GM23338 (cell line): ENCODE data around the gene C15orf62. TPM values are rescaled to one million over a fixed set of nuclear protein-coding genes. Genes with fewer than 3 reads are reported as not detected.
A peak's percentile ranks its signal among the peaks of the same experiment; 100 is the strongest.

Source experiments
- ATAC-seq: fragments of 200-7000 bp; cut with Tn5 transposase; 3 replicates; pipeline ENCODE4 v1.9.1; 2020
- DNase-seq: peaks from one replicate; pipeline ENCODE4 v3.0.0-alpha.2; 2015; ENCODE audit warnings: low spot score
- H2AFZ ChIP-seq: fragments of 200-600 bp; sonication (generic); 2 replicates; pipeline ENCODE4 v1.8.0; 2016; ENCODE audit warnings: antibody characterized with exemption, mild to moderate bottlenecking, moderate library complexity
- H3F3A ChIP-seq: fragments of 200-600 bp; sonication (generic); replicated peaks from 2 replicates; pipeline ENCODE4 v1.8.0; 2017; ENCODE audit warnings: antibody characterized with exemption, mixed run types, low read depth
- H3K27ac ChIP-seq: fragments of 200-600 bp; sonication (generic); 2 replicates; pipeline ENCODE4 v1.6.1; 2016; ENCODE audit warnings: low read depth
- H3K27me3 ChIP-seq: fragments of 200-600 bp; sonication (generic); 2 replicates; pipeline ENCODE4 v1.8.0; 2016; ENCODE audit warnings: mild to moderate bottlenecking, mixed run types, moderate library complexity; ENCODE audit not compliant: insufficient read depth
- H3K36me3 ChIP-seq: fragments of 200-600 bp; sonication (generic); 2 replicates; pipeline ENCODE4 v1.8.0; 2016; ENCODE audit warnings: mild to moderate bottlenecking; ENCODE audit not compliant: insufficient read depth
- H3K4me1 ChIP-seq: fragments of 200-600 bp; sonication (generic); 2 replicates; pipeline ENCODE4 v1.8.0; 2016; ENCODE audit warnings: mild to moderate bottlenecking, moderate library complexity; ENCODE audit not compliant: insufficient read depth
- H3K4me2 ChIP-seq: fragments of 200-600 bp; sonication (generic); 2 replicates; pipeline ENCODE4 v1.7.1; 2017; ENCODE audit warnings: mixed run types
- H3K4me3 ChIP-seq: fragments of 200-600 bp; sonication (generic); 2 replicates; pipeline ENCODE4 v1.6.1; 2016; ENCODE audit warnings: mixed run types
- H3K79me2 ChIP-seq: fragments of 200-600 bp; sonication (generic); replicated peaks from 2 replicates; pipeline ENCODE4 v1.8.0; 2017; ENCODE audit warnings: mild to moderate bottlenecking; ENCODE audit not compliant: insufficient read depth
- H3K9me2 ChIP-seq: fragments of 200-600 bp; sonication (generic); 2 replicates; pipeline ENCODE4 v1.8.0; 2017; ENCODE audit not compliant: insufficient read depth
- H4K20me1 ChIP-seq: fragments of 200-600 bp; sonication (generic); replicated peaks from 2 replicates; pipeline ENCODE4 v1.8.0; 2017; ENCODE audit warnings: mild to moderate bottlenecking; ENCODE audit not compliant: insufficient read depth
- H3K27ac Mint-ChIP-seq: 2 replicates; pipeline ENCODE4 v1.8.0; 2020; ENCODE audit warnings: inconsistent platforms, mild to moderate bottlenecking, moderate library complexity, mixed read lengths
- H3K27me3 Mint-ChIP-seq: 3 replicates; pipeline ENCODE4 v1.8.0; 2022; ENCODE audit warnings: low read depth, mild to moderate bottlenecking, moderate library complexity, mixed read lengths, inconsistent platforms; ENCODE audit not compliant: insufficient read depth, poor library complexity
- H3K36me3 Mint-ChIP-seq: 3 replicates; pipeline ENCODE4 v1.8.0; 2021; ENCODE audit warnings: low read depth, mild to moderate bottlenecking, inconsistent platforms, moderate library complexity, mixed read lengths
- H3K4me1 Mint-ChIP-seq: 3 replicates; pipeline ENCODE4 v1.8.0; 2020; ENCODE audit warnings: mild to moderate bottlenecking, inconsistent platforms, mixed read lengths
- H3K4me3 Mint-ChIP-seq: 3 replicates; pipeline ENCODE4 v1.8.0; 2021; ENCODE audit warnings: moderate library complexity, mild to moderate bottlenecking, inconsistent platforms, mixed read lengths
- H3K9me3 Mint-ChIP-seq: 3 replicates; pipeline ENCODE4 v1.8.0; 2020; ENCODE audit warnings: moderate library complexity, mild to moderate bottlenecking, inconsistent platforms, mixed read lengths
- CREB1 ChIP-seq: fragments of 250-450 bp; sonication (Bioruptor Pico); IDR thresholded peaks from 2 replicates; pipeline ENCODE4 v1.5.0; 2020; ENCODE audit warnings: low read depth, mild to moderate bottlenecking, moderate library complexity
- EZH2 ChIP-seq: fragments of 200-600 bp; sonication (generic); IDR thresholded peaks from one replicate; pipeline ENCODE4 v1.8.0; 2017; ENCODE audit warnings: antibody characterized with exemption, mild to moderate bottlenecking, low read depth; ENCODE audit not compliant: unreplicated experiment
- EZH2phosphoT487 ChIP-seq: fragments of 200-600 bp; sonication (generic); IDR thresholded peaks from one replicate; pipeline ENCODE4 v1.8.1; 2018; ENCODE audit warnings: antibody characterized with exemption; ENCODE audit not compliant: unreplicated experiment
- JUNB ChIP-seq: IDR thresholded peaks from one replicate; pipeline ENCODE4 v1.6.1; 2016; ENCODE audit warnings: antibody characterized with exemption; ENCODE audit not compliant: unreplicated experiment
- NANOG ChIP-seq: IDR thresholded peaks from 2 replicates; pipeline ENCODE4 v1.6.1; 2016; ENCODE audit warnings: antibody characterized with exemption, borderline replicate concordance
- POLR2AphosphoS5 ChIP-seq: IDR thresholded peaks from 2 replicates; pipeline ENCODE4 v1.6.1; 2016; ENCODE audit warnings: antibody characterized with exemption, low read depth
- STAT1 ChIP-seq: IDR thresholded peaks from one replicate; pipeline ENCODE4 v1.6.1; 2016; ENCODE audit warnings: antibody characterized with exemption; ENCODE audit not compliant: unreplicated experiment
- ZNF114 ChIP-seq: fragments of 250-450 bp; sonication (Bioruptor Pico); IDR thresholded peaks from 2 replicates; pipeline ENCODE4 v1.5.0; 2020; ENCODE audit warnings: mild to moderate bottlenecking, moderate library complexity
- ZNF331 ChIP-seq: fragments of 250-450 bp; sonication (Bioruptor Pico); IDR thresholded peaks from 2 replicates; pipeline ENCODE4 v1.5.0; 2020; ENCODE audit warnings: low read depth, mild to moderate bottlenecking, moderate library complexity
- polyA plus RNA-seq: library from polyadenylated mRNA; unstranded; fragments of >200 nt; fragmentation: Nextera tagmentation; extraction: Ambion mirVana; gene quantifications from 2 replicates; pipeline ENCODE4 v1.2.1, GENCODE V29; 2016
- total RNA-seq: library from RNA; depleted of rRNA; stranded (reverse); fragments of >200 nt; shearing (Covaris generic); gene quantifications from 2 replicates; pipeline ENCODE4 v1.2.3, GENCODE V29; 2014
- TF ChIP-seq, protein P1 (sequence below), 2 experiments: fragments of 200-600 bp in 1 of 2; sonication (generic) in 1 of 2; conservative IDR thresholded peaks; 2 replicates each; pipeline versions ENCODE4 v1.5.1 to v1.6.1; 2016 to 2017; ENCODE audit warnings: antibody characterized with exemption in 2 of 2, low read depth in 2 of 2, mild to moderate bottlenecking in 2 of 2, moderate library complexity in 1 of 2
- TF ChIP-seq, protein P2 (sequence below): fragments of 250-450 bp; sonication (Bioruptor Pico); IDR thresholded peaks from 2 replicates; pipeline ENCODE4 v1.5.0; 2020; ENCODE audit warnings: mild to moderate bottlenecking, moderate library complexity
- TF ChIP-seq, protein P3 (sequence below): IDR thresholded peaks from one replicate; pipeline ENCODE4 v1.6.1; 2018; ENCODE audit warnings: antibody characterized with exemption; ENCODE audit not compliant: unreplicated experiment
- TF ChIP-seq, protein P4 (sequence below): IDR thresholded peaks from 2 replicates; pipeline ENCODE4 v1.6.1; 2016; ENCODE audit warnings: antibody characterized with exemption

C15orf62 gene
- total and polyA plus RNA-seq, 2 experiments from 2014 or later: 0.16 to 0.80 TPM

DNA sequence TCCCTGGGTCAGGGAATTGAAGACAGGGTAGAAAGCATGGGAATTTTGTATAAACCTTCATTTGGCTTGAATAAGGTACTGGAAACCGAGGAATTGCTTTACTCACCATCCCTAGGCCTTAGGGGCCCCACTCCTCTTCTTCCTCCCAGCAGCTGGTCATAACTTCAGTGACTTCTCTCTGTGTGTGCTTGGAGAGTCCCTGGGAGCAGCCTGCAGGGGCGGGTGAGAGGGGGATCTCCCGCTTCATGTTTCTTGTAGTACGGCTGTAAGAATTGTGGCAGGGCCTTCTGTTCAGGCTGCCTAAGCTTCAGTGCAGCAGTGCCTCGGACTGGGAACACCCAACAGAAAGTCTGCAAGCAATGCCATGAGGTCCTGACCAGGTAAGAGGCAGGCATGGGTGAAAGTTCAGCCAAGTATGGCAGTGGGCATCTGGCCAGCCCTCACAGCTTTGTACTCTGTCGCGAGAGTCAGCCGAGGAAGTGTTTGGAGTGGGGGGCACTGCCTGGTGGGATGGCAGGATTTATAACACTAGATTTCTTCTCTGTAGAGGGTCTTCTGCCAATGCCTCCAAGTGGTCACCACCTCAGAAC lies 39.2 kb downstream of the C15orf62 start:
- H3K27ac Mint-ChIP-seq: 0 out of 2 replicates have a peak overlapping the region, but pooled peaks have one; percentile 46
- H3K4me3 ChIP-seq: no peak overlapping the region
- no peak overlapping the region for H3K4me2 ChIP-seq
- DNase-seq: no peak
- no peak overlapping the region for H3K4me3 Mint-ChIP-seq
- no peaks in the 10 kb centered on the region for H4K20me1 ChIP-seq
- peaks cover 8% of the 10 kb centered on the region; the same call in 1 of the 2 replicates for H3F3A ChIP-seq
- no peak overlapping the region for H3K27ac ChIP-seq
- H3K27me3 Mint-ChIP-seq: peaks cover 13% of the 10 kb centered on the region
- H2AFZ ChIP-seq: no peak overlapping the region
- H3K79me2 ChIP-seq: peaks cover 19% of the 10 kb centered on the region
- H3K4me1 ChIP-seq: peaks cover 8% of the 10 kb centered on the region; the same call in 1 of the 2 replicates
- peaks cover 16% of the 10 kb centered on the region for H3K4me1 Mint-ChIP-seq
- no peaks in the 10 kb centered on the region for H3K27me3 ChIP-seq
- no peaks in the 10 kb centered on the region for H3K36me3 ChIP-seq
- no peak for ATAC-seq
- H3K9me3 Mint-ChIP-seq: no peaks in the 10 kb centered on the region
- no peaks in the 10 kb centered on the region; the same call in 2 of the 3 replicates for H3K36me3 Mint-ChIP-seq
- TF ChIP-seq, protein P1, sequence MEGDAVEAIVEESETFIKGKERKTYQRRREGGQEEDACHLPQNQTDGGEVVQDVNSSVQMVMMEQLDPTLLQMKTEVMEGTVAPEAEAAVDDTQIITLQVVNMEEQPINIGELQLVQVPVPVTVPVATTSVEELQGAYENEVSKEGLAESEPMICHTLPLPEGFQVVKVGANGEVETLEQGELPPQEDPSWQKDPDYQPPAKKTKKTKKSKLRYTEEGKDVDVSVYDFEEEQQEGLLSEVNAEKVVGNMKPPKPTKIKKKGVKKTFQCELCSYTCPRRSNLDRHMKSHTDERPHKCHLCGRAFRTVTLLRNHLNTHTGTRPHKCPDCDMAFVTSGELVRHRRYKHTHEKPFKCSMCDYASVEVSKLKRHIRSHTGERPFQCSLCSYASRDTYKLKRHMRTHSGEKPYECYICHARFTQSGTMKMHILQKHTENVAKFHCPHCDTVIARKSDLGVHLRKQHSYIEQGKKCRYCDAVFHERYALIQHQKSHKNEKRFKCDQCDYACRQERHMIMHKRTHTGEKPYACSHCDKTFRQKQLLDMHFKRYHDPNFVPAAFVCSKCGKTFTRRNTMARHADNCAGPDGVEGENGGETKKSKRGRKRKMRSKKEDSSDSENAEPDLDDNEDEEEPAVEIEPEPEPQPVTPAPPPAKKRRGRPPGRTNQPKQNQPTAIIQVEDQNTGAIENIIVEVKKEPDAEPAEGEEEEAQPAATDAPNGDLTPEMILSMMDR (conservative IDR thresholded peaks at IDR 0.05; ENCODE audit: low read depth in 2 of 2): no peak
- TF ChIP-seq, protein P2, sequence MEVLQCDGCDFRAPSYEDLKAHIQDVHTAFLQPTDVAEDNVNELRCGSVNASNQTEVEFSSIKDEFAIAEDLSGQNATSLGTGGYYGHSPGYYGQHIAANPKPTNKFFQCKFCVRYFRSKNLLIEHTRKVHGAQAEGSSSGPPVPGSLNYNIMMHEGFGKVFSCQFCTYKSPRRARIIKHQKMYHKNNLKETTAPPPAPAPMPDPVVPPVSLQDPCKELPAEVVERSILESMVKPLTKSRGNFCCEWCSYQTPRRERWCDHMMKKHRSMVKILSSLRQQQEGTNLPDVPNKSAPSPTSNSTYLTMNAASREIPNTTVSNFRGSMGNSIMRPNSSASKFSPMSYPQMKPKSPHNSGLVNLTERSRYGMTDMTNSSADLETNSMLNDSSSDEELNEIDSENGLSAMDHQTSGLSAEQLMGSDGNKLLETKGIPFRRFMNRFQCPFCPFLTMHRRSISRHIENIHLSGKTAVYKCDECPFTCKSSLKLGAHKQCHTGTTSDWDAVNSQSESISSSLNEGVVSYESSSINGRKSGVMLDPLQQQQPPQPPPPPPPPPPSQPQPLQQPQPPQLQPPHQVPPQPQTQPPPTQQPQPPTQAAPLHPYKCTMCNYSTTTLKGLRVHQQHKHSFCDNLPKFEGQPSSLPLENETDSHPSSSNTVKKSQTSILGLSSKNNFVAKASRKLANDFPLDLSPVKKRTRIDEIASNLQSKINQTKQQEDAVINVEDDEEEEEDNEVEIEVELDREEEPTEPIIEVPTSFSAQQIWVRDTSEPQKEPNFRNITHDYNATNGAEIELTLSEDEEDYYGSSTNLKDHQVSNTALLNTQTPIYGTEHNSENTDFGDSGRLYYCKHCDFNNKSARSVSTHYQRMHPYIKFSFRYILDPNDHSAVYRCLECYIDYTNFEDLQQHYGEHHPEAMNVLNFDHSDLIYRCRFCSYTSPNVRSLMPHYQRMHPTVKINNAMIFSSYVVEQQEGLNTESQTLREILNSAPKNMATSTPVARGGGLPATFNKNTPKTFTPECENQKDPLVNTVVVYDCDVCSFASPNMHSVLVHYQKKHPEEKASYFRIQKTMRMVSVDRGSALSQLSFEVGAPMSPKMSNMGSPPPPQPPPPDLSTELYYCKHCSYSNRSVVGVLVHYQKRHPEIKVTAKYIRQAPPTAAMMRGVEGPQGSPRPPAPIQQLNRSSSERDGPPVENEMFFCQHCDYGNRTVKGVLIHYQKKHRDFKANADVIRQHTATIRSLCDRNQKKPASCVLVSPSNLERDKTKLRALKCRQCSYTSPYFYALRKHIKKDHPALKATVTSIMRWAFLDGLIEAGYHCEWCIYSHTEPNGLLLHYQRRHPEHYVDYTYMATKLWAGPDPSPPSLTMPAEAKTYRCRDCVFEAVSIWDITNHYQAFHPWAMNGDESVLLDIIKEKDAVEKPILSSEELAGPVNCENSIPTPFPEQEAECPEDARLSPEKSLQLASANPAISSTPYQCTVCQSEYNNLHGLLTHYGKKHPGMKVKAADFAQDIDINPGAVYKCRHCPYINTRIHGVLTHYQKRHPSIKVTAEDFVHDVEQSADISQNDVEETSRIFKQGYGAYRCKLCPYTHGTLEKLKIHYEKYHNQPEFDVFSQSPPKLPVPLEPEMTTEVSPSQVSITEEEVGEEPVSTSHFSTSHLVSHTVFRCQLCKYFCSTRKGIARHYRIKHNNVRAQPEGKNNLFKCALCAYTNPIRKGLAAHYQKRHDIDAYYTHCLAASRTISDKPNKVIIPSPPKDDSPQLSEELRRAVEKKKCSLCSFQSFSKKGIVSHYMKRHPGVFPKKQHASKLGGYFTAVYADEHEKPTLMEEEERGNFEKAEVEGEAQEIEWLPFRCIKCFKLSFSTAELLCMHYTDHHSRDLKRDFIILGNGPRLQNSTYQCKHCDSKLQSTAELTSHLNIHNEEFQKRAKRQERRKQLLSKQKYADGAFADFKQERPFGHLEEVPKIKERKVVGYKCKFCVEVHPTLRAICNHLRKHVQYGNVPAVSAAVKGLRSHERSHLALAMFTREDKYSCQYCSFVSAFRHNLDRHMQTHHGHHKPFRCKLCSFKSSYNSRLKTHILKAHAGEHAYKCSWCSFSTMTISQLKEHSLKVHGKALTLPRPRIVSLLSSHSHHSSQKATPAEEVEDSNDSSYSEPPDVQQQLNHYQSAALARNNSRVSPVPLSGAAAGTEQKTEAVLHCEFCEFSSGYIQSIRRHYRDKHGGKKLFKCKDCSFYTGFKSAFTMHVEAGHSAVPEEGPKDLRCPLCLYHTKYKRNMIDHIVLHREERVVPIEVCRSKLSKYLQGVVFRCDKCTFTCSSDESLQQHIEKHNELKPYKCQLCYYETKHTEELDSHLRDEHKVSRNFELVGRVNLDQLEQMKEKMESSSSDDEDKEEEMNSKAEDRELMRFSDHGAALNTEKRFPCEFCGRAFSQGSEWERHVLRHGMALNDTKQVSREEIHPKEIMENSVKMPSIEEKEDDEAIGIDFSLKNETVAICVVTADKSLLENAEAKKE (CRISPR knock-in tag): no peak
- TF ChIP-seq JUNB (no peak), EZH2 (no peak), EZH2phosphoT487 (no peak), CREB1 (CRISPR knock-in tag) (no peak), STAT1 (no peak), ZNF114 (CRISPR knock-in tag) (no peak), ZNF331 (CRISPR knock-in tag) (no peak), NANOG (no peak), POLR2AphosphoS5 (no peak)
- TF ChIP-seq, protein P3, sequence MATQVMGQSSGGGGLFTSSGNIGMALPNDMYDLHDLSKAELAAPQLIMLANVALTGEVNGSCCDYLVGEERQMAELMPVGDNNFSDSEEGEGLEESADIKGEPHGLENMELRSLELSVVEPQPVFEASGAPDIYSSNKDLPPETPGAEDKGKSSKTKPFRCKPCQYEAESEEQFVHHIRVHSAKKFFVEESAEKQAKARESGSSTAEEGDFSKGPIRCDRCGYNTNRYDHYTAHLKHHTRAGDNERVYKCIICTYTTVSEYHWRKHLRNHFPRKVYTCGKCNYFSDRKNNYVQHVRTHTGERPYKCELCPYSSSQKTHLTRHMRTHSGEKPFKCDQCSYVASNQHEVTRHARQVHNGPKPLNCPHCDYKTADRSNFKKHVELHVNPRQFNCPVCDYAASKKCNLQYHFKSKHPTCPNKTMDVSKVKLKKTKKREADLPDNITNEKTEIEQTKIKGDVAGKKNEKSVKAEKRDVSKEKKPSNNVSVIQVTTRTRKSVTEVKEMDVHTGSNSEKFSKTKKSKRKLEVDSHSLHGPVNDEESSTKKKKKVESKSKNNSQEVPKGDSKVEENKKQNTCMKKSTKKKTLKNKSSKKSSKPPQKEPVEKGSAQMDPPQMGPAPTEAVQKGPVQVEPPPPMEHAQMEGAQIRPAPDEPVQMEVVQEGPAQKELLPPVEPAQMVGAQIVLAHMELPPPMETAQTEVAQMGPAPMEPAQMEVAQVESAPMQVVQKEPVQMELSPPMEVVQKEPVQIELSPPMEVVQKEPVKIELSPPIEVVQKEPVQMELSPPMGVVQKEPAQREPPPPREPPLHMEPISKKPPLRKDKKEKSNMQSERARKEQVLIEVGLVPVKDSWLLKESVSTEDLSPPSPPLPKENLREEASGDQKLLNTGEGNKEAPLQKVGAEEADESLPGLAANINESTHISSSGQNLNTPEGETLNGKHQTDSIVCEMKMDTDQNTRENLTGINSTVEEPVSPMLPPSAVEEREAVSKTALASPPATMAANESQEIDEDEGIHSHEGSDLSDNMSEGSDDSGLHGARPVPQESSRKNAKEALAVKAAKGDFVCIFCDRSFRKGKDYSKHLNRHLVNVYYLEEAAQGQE: no peak
- TF ChIP-seq, protein P4, sequence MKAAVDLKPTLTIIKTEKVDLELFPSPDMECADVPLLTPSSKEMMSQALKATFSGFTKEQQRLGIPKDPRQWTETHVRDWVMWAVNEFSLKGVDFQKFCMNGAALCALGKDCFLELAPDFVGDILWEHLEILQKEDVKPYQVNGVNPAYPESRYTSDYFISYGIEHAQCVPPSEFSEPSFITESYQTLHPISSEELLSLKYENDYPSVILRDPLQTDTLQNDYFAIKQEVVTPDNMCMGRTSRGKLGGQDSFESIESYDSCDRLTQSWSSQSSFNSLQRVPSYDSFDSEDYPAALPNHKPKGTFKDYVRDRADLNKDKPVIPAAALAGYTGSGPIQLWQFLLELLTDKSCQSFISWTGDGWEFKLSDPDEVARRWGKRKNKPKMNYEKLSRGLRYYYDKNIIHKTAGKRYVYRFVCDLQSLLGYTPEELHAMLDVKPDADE: no peak
- no peaks in the 10 kb centered on the region for H3K9me2 ChIP-seq
